Lower leg skin (tissue), 4 donors: ENCODE data around the gene CCDC18. TPM values are rescaled to one million over a fixed set of nuclear protein-coding genes. Genes with fewer than 3 reads are reported as not detected.
"Not testable (repeated sequence)": the region's sequence is repeated elsewhere in the genome, so short reads cannot be mapped to it uniquely, and the experiment has no call there.

Experiments used
- DNase-seq, 2 donors: peaks; one replicate each; pipeline ENCODE4 v3.0.0-alpha.2; 2019; ENCODE audit warnings: low spot score in 2 of 2
- H3K4me3 ChIP-seq: fragments of 200-600 bp; sonication (generic); 2 replicates; pipeline ENCODE4 v1.5.1; 2017; ENCODE audit warnings: mild to moderate bottlenecking, low read depth; ENCODE audit not compliant: poor library complexity, severe bottlenecking
- CTCF ChIP-seq, 3 donors: fragments of 450-650 bp; IDR thresholded peaks; one replicate each; pipeline ENCODE4 v1.5.1; 2016; ENCODE audit warnings: antibody characterized with exemption in 3 of 3, mild to moderate bottlenecking in 3 of 3, moderate library complexity in 2 of 3
- POLR2A ChIP-seq, 2 donors: fragments of 450-650 bp; IDR thresholded peaks; one replicate each; pipeline ENCODE4 v1.6.1; 2016 to 2017; ENCODE audit warnings: antibody characterized with exemption in 2 of 2, mild to moderate bottlenecking in 1 of 2, moderate library complexity in 1 of 2
- WGBS, 2 donors: methylation state at CpG; one replicate each; pipeline ENCODE4 v1.1.5; 2018; 5-methylcytosine and 5-hydroxymethylcytosine counted together
- intact Hi-C: fragments of 100-400 bp; cut with DNase I; formaldehyde crosslinking; loops from one replicate; pipeline ENCODE4 v1.15.0; 2023; ENCODE audit warnings: low total_unique reads
- total RNA-seq, 4 donors: library from RNA; depleted of rRNA; stranded (reverse); fragments of >200 nt; gene quantifications; one replicate each; pipeline ENCODE4 v1.1.0, GENCODE V29; 2016

CCDC18 gene
- total RNA-seq, 4 donors from 2014 or later, result 5.8 to 8.9 (median 6.5) TPM

GRCh38 chr1:93164816-93165215 lies 15.7 kb upstream of the CCDC18 start:
- intact Hi-C loops, result no loop called here
- WGBS, 2 donors, result 81 to 89% methylated on average over 2 of the region's 2 CpGs

GRCh38 chr1:93165895-93166294 lies 14.6 kb upstream of the CCDC18 start:
- H3K4me3 ChIP-seq, DNase-seq, intact Hi-C loops: not testable (repeated sequence)
- 93 to 97% methylated on average over 1 of the region's 1 CpG for WGBS, 2 donors

More at GRCh38 chr1:93164816-93165215, 15.7 kb upstream of the CCDC18 start:
- TF ChIP-seq CTCF (IDR thresholded peaks at IDR 0.05) (no peak), POLR2A (IDR thresholded peaks at IDR 0.05) (no peak)
- no peak for DNase-seq
- H3K4me3 ChIP-seq, result no peak overlapping the region

GRCh38 chr1:93167006-93167405 lies 13.5 kb upstream of the CCDC18 start:
- intact Hi-C loops, result no loop called here
- DNase-seq, result no peak
- H3K4me3 ChIP-seq, result no peak overlapping the region
- no peak for TF ChIP-seq CTCF (IDR thresholded peaks at IDR 0.05)

- DNase-seq, H3K4me3 ChIP-seq, intact Hi-C loops: not testable (repeated sequence)
- 97% methylated on average over 32 to 36 of the region's 36 CpGs for WGBS, 2 donors
These were observed 10.3 kb upstream of the CCDC18 start for GRCh38 chr1:93170141-93170678.

- no peak overlapping the region for H3K4me3 ChIP-seq
- DNase-seq, result no peak
- intact Hi-C loops, result no loop called here
- TF ChIP-seq POLR2A (IDR thresholded peaks at IDR 0.05) (no peak), CTCF (IDR thresholded peaks at IDR 0.05) (no peak)
- 61 to 72% methylated on average over 1 of the region's 1 CpG for WGBS, 2 donors
These were observed 8.9 kb upstream of the CCDC18 start for GRCh38 chr1:93171549-93172034.

- TF ChIP-seq CTCF (IDR thresholded peaks at IDR 0.05), result no peak
- no peak for TF ChIP-seq POLR2A (IDR thresholded peaks at IDR 0.05)
- no peak overlapping the region for H3K4me3 ChIP-seq
- 43 to 45% methylated on average over 1 of the region's 1 CpG for WGBS, 2 donors
- no peak for DNase-seq
- intact Hi-C loops, result no loop called here
These were observed 7.7 kb upstream of the CCDC18 start for GRCh38 chr1:93172778-93173177.

GRCh38 chr1:93174638-93175037 lies 5.9 kb upstream of the CCDC18 start:
- WGBS, 2 donors, result 98 to 99% methylated on average over 3 of the region's 3 CpGs
- H3K4me3 ChIP-seq, intact Hi-C loops, DNase-seq: not testable (repeated sequence)
